Activated naive CD8-positive, alpha-beta T cell treated with anti-CD3 and anti-CD28 coated beads, Interleukin-2, amount 50 U/mL, for 16 hours (primary cell): Measurements from ENCODE around the gene SLC22A1.

Experiments used
- DNase-seq: peaks from one replicate; pipeline ENCODE4 v3.0.0-alpha.2; 2020; ENCODE audit warnings: low read depth, low spot score

Gene SLC22A1

DNA sequence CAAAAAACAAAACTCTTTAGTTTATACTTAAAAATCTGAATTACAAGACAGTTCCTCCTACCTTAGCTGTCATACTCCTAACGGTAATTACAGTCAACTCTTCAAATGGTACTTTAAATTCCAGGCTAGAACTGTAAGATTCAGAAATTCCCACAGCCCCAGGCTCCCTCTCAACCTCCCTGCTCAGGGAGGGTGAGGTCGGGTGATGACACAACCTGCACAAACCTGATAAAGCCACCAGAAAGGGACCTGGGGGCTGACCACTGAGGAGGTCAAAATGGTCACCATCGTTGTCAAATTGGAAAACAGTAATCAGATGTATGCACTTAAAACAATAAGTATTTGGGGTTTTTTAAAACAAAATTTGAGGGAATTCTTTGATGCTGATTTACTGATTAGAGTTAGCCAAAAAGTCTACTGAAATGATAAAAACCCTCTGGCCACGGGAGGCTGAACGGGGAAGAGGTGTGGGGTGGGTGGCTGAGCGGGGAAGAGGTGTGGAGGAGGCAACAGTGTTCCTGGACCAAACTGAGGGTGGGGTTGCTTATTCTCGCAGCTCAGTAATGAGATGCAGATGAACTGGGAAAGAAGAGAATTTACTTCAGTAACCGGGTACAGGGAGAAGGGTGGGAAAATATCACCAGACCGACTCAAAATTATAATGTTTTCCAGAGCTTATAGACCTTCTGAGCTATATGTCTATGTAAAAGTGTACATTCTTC, 52.4 kb downstream of the SLC22A1 start:
- no peak for DNase-seq

DNA sequence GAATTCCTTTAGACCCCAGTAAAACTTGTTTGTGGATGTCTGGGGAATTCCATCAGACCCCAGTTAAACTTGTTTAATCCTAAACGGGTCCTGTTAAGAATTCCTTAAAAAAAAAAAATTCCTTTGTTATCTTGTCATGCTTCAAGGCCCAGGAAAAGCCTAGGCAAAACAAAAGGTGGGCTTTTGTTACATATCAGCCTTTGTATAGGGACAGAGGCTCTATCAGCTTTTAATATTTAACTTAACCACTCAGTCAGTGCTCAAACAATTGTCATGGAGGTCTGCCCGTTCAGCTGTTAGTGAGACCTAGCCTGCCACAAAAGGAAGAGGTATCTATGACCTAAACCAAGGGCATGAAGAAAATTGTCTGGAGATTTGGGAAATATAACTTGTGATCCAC, 53.1 kb downstream of the SLC22A1 start:
- DNase-seq = no peak

DNA sequence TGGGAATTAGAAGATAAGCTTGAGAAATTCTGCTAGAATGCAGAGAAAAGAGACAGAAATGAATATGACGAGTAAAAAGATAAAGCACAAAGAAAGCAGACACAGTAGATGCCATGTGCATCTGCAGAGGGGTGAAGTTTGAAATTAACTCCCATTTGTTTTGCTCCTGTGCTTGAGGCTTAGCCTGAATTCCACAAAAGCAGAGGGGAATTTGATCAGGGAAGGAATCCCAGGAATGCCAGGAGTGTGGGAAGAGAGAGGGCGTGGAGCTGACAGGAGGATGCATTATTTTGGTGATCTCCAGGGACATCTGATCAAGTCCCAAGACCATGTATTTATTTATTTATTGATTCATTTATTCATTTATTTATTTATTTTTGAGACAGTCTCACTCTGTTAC, 55.6 kb downstream of the SLC22A1 start:
- DNase-seq = no peak

DNA sequence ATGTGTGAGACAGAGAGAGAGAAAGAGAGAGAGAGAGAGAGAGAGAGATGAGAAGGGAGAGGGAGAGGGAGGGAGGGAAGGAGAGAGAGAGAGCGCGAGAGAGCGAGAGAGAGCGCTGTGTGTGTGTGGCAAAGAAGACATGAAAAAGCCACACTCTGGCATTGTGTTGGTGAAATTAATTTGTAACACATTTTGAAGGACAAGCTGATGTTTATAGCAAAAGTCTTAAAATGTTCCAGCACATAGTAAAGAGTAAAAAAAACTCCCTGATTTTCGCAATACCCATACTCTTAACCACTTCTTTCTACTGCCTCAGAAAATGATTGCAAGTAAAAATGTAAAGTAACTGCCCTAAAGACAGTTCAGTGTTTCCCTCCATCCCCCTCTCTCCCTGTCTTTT, 56.7 kb downstream of the SLC22A1 start:
- DNase-seq = no peak

DNA sequence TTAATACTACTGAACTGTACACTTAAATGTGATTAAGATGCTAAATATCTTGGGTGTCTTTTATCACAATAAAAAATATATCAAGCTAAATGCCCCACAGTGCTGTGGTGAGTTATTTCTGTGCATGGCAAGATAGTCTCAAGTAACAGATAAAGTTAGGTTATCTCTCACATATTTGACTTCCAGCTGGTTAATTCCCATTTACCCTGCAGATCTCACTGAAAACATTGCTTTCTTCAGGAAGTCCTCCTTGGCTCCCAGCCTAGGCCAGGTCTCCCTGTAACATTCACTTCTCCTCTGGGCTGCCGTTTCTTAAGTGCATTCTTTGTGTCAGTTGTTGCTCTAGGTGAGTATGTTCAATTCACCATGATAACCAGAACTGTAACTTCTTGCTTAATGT, 59.1 kb downstream of the SLC22A1 start:
- no peak for DNase-seq

DNA sequence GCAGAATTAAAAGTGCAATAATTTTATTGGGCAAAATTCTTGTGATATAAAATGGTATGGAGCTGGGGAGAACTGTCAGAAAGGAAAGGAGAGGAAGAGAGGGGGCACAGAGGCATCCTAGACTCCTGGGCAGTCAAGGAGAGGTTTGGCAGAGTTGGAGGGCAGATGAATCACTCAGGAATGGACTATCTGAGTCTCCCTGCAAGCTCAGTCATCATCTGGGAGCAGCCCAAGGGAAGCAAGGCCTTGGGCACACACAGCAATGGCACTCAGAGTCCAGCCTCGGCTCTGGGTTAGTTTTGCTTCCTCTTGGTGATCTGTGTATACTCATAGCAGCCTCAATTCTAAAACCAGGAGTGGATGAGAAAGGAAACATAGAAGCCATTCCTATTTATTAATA, 67.2 kb downstream of the SLC22A1 start:
- no peak for DNase-seq

DNA sequence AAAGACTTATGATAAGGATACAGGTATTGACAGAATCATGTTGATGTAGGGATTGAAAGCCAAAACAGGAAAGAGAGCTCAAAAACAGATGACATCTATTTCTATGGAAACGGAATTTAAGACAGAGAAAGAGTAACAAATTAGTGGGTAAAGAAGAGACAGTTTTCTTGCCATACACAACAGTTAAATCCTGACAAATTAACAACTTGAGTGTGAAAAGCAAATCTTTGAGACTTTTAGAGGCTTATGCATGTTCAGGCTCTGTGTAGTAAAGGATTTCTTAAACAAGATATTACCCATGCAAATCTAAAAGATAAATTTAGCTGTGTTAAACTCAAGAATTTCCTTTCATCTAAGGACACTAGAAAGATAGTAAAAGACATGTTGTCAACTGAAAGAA, 68.5 kb downstream of the SLC22A1 start:
- DNase-seq = no peak

DNA sequence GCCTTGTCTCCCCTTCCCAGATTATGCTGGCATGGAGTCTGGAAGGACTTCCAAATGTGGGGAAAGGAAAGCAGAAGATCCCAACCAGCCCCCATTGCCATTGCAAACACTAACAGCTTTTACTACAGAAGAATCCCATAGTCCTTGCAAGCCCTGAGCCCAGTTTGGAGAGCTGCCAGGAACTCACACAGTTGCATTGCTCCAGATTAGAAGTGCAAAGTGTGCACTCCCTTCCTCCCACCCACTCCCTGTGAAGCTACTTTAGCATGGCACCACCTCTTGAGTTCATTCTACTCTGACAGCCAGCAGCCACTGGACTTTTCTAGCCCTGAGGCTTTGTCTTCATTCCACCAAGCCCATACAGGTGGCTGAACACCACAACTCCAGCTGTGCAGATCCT, 69.4 kb downstream of the SLC22A1 start:
- no peak for DNase-seq

DNA sequence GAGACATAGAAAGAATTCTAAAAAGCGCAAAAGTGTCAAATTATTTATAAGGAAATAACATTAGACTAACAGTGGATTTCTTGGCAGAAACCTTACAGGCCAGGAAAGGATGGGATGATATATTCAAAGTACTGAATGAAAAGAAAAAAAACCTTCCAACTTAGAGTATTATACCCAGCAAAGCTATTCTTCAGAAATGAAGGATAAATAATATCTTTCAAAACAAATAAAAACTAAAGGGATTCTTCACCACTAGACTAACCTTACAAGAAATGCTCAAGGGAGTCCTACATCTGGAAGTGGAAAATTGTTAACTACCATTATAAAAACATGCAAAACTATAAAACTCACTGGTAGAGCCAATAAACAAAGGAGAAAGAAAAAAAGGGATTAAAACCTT, 71.2 kb downstream of the SLC22A1 start:
- no peak for DNase-seq

DNA sequence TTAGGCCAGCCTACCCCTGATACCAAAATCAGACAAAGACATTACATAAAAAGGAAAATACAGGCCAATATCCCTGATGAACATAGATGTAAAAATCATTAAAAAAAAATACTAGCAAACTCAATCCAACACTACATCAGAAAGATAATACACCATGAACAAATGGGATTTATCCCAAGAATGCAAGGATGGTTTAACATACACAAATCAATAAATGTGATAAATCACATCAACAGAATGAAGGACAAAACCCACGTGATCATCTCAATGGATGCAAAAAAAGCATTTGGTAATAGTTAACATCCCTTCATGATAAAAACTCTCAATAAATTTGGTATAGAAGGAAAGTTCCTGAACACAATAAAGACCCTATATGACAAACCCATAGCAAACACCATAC, 73.2 kb downstream of the SLC22A1 start:
- no peak for DNase-seq

DNA sequence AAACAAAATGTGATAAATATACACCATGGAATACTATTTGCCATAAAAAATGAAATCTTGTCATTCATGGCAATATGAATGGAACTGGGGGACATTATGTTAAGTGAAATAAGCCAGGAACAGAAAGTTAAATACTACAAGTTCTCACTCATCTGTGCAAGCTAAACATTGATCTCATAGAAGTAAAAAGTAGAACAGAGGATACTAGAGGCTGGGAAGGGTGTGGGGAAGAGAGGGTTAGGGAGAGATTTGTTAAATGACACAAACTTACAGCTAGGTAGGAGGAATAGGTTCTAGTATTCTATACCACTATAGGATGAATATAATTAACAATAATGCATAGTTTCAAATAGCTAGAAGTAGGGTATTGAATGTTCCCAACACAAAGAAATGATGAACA, 76.0 kb downstream of the SLC22A1 start:
- DNase-seq = no peak

DNA sequence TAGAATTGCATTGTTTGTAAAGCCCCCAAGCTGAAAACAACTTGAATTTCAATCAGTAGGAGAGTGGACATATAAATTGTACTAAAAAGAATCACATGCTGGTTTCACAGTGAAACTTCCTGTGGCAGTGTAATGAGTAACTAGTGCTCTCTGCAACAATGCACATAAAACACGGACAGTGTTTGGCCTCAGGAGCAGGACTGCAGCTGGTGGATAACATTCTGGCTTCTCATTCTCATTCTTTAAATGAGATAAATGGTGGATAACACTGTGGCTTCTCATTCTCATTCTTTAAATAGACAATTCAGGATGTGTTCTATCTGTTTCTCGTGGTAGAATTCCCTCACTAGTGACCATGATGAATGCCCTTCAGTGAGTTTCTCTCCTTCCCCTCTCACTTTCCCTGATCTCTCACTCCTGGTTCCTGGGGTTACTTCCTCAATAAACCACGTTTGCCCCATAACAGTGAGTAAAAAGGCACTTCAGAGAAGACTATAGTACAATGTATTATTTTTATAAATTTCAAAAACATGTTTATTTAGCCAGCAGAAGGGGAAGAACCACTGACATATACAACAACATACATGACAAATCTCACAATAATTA, 77.1 kb downstream of the SLC22A1 start:
- no peak for DNase-seq

DNA sequence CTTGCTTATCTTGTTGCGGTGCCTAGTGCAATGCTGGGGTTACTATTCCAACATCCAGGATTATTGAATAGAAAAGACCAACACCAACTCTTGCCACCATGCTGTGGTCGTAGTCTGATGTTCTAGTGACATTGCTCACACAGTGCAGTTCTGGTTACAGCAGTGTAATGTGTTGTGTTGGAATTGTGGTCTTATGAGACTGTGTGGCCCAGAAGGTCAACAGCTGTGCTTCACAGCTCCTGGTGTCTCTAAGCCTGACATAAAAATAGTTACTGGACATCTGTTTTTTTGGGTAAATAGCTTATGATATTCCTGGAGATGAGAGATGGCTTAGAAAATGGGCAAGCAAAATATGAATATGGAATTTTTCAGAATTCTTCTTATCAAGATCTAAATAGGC, 79.4 kb downstream of the SLC22A1 start:
- DNase-seq = no peak

DNA sequence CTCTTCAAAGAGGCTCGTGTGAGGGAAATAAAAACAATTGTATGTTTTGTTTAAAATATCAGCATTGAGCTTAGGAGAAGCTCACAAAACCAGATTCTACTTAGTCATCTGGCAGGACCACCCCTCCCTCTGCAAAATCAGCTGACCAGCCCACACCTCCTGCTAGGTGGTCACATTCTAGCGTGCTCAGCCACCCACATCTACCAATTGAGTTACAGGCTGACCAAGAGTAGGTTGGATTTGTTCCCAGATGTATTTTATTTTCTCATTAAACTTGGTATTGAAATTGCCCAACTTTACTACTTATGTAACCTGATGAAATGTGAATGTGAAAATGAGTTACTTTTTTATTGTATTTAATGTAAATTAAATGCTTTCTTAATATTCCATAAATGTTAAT, 80.8 kb downstream of the SLC22A1 start:
- no peak for DNase-seq

DNA sequence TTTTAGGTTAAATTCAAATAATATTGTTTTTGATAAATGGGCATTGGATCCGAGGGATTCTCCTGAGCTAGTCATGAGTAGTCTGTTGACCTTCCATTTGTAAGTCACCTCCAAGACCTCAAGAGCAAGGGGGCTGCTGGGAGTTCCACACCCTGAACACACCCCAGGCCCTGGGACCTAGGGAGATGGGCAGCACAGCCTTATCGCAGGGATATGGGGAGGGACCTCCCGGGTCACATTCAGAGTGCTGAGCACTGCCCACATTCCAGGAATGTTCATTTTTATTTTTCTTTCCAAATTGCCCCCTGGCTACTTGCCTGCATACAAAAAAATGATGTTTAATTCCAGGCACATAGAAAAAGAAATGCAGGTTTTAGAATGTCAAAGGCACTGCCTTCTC, 81.5 kb downstream of the SLC22A1 start:
- no peak for DNase-seq

DNA sequence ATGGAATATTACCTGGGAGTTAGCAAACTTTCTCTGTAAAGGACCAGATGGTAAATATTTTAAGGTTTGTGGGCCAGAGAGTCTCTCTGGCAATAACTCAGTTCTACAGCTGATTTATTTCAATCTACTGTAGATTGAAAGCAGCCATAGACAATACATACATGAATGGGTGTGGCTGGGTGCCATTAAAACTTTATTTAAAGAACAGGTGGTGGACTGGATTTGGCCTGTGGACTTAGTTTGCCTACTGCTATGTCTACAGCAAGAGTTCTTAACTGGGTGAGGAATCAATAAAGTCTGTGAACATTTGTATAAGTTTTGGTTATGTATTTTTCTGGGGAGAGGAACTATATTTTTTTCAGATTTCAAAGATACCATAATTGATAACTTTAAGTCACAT, 81.9 kb downstream of the SLC22A1 start:
- no peak for DNase-seq

DNA sequence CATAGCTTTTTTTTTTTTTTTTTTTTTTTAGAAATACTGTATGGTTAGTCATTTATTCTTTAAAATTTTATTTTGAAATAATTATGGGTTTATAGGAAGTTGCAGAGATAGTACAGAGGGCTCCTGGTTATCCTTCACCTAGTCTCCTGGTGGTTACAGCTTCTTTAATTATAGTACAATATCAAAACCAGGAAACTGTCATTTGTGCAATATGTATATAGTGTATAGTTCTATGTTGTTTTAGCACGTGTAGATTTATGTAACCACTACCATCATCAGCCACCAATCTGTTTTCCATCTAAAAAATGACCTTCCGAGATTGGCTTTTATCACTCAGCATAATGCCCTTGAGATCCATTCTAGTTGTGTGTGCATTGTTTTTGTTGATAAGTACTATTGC, 82.3 kb downstream of the SLC22A1 start:
- no peak for DNase-seq

DNA sequence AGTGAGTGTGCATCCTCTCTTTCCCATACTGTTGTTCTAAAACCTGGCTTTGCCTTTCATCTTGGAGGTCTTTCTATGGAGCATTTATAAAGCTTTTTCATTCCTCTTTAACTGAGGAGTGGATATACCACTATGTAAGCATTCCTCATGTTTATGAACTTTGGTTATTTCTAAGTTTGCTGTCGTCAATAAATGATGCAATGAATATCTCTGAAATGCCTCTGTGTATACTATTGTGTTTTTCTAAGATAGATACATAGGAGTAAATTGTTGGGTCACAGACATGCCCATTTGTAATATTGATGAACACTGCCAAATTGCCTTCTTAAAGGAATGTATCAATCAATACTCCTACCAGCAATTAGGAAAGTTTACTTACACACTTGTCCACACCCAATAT, 83.1 kb downstream of the SLC22A1 start:
- DNase-seq = no peak

DNA sequence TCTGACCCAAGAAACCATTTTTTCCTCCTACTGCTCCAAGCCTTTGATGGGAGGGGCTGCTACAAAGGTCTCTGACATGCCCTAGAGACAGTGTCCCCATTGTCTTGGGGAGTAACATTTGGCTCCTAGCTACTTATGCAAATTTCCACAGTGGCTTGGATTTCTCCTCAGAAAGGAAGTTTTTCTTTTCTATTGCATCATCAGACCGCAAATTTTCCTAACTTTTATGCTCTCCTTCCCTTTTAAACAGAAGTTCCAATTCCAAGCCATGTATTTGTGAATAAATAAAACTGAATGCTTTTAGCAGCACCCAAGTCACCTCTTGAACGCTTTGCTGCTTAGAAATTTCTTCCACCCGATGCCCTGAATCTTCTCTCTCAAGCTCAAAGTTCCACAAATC, 86.0 kb downstream of the SLC22A1 start:
- DNase-seq = no peak
